ENCODE data around the gene SPCS3.
"Not testable (repeated sequence)": the region's sequence is repeated elsewhere in the genome, so short reads cannot be mapped to it uniquely, and the experiment has no call there.

The SPCS3 gene

GRCh38 chr4:176306837-176307665 is 12.7 kb upstream of the SPCS3 start:
- DNase-seq: no peak

GRCh38 chr4:176307666-176307930 is 12.2 kb upstream of the SPCS3 start:
- DNase-seq: no peak

- DNase-seq: no peak
Observed at GRCh38 chr4:176308441-176308840, 11.3 kb upstream of the SPCS3 start.

- no peak for DNase-seq
Observed at GRCh38 chr4:176309046-176309445, 10.7 kb upstream of the SPCS3 start.

- no peak for DNase-seq
Observed at GRCh38 chr4:176309772-176310171, 10.0 kb upstream of the SPCS3 start.

GRCh38 chr4:176313596-176314336 is 6.0 kb upstream of the SPCS3 start:
- no peak for DNase-seq

- no peak for DNase-seq
Observed at GRCh38 chr4:176319151-176319703, 539 bp upstream of the SPCS3 start.

GRCh38 chr4:176320340-176320975 is 692 bp downstream of the SPCS3 start:
- peak; percentile 71 for DNase-seq

GRCh38 chr4:176320976-176321361 is 1.2 kb downstream of the SPCS3 start:
- DNase-seq: no peak

- DNase-seq: no peak
Observed at GRCh38 chr4:176321589-176321988, 1.8 kb downstream of the SPCS3 start.

GRCh38 chr4:176323511-176324160 is 3.9 kb downstream of the SPCS3 start:
- no peak for DNase-seq

- not testable (repeated sequence) for DNase-seq
Observed at GRCh38 chr4:176324876-176325275, 5.1 kb downstream of the SPCS3 start.

- no peak for DNase-seq
Observed at GRCh38 chr4:176333076-176333475, 13.3 kb downstream of the SPCS3 start.

GRCh38 chr4:176334066-176334465 is 14.3 kb downstream of the SPCS3 start:
- DNase-seq: no peak

- peak; percentile 75 for DNase-seq
Observed at GRCh38 chr4:176335421-176335820, 15.7 kb downstream of the SPCS3 start.

GRCh38 chr4:176339936-176340761 is 20.4 kb downstream of the SPCS3 start:
- DNase-seq: no peak

- no peak for DNase-seq
Observed at GRCh38 chr4:176340871-176341685, 21.3 kb downstream of the SPCS3 start.

GRCh38 chr4:176342384-176342783 is 22.6 kb downstream of the SPCS3 start:
- DNase-seq: no peak

GRCh38 chr4:176343286-176343685 is 23.5 kb downstream of the SPCS3 start:
- no peak for DNase-seq

GRCh38 chr4:176345346-176345745 is 25.6 kb downstream of the SPCS3 start:
- DNase-seq: not testable (repeated sequence)

GRCh38 chr4:176346836-176347235 is 27.1 kb downstream of the SPCS3 start:
- not testable (repeated sequence) for DNase-seq

All from HCEC 1CT (cell line).